ENCODE results near the gene DRG2. TPM values are rescaled to one million over a fixed set of nuclear protein-coding genes. Genes with fewer than 3 reads are reported as not detected.

DRG2 gene
- total RNA-seq, 1 experiment from 2014 or later: 42.0 TPM

GRCh38 chr17:18101828-18102227 lies 14.1 kb downstream of the DRG2 start:
- no peak overlapping the region for H3K4me3 ChIP-seq (ENCODE audit: low read depth in 2 of 2, low read length in 2 of 2)
- H3K27me3 ChIP-seq (ENCODE audit: control insufficient read depth, insufficient read depth, low read length): no peaks in the 10 kb centered on the region
- BruUV-seq (replicated peaks): no TSS peak
- no peak overlapping the region for H3K27ac ChIP-seq (ENCODE audit: low read length)
- H3K4me1 ChIP-seq (ENCODE audit: control insufficient read depth, insufficient read depth, low read length): no peaks in the 10 kb centered on the region
- TF ChIP-seq TCF7L2 (IDR thresholded peaks at IDR 0.05; ENCODE audit: low read depth, low read length) (no peak), SIN3A (IDR thresholded peaks at IDR 0.05; ENCODE audit: borderline replicate concordance, insufficient read depth, low read depth, low read length) (no peak), POLR2AphosphoS5 (IDR thresholded peaks at IDR 0.05; ENCODE audit: low read depth, low read length) (no peak), REST (IDR thresholded peaks at IDR 0.05; ENCODE audit: insufficient read depth in 1 of 2, low read depth in 2 of 2, low read length in 1 of 2) (no peak), CTCF (IDR thresholded peaks at IDR 0.05) (no peak)
- ATAC-seq (no peak), DNase-seq (ENCODE audit: low read depth, low spot score) (no peak)
- no peaks in the 10 kb centered on the region for H3K9me3 ChIP-seq (ENCODE audit: control insufficient read depth, insufficient read depth, low read depth, low read length)
- intact Hi-C loops (cut with micrococcal nuclease; ENCODE audit: unreplicated experiment): no loop called here
- ChIA-PET CTCF (no interaction called here), POLR2A (no interaction called here)
- in situ Hi-C loops (cut with HindIII; ENCODE audit: low pct_unique_long_range_greater_than_20kb, low sequenced_read_pairs): no loop called here
- H3K36me3 ChIP-seq (ENCODE audit: control insufficient read depth, insufficient read depth, low read length): no peaks in the 10 kb centered on the region

- no TSS peak for BruUV-seq (replicated peaks)
- Histone ChIP-seq H3K27me3 (ENCODE audit: control insufficient read depth, insufficient read depth, low read length) (no peaks in the 10 kb centered on the region), H3K4me3 (ENCODE audit: low read depth in 2 of 2, low read length in 2 of 2) (no peak overlapping the region), H3K4me1 (ENCODE audit: control insufficient read depth, insufficient read depth, low read length) (no peaks in the 10 kb centered on the region), H3K36me3 (ENCODE audit: control insufficient read depth, insufficient read depth, low read length) (no peaks in the 10 kb centered on the region), H3K9me3 (ENCODE audit: control insufficient read depth, insufficient read depth, low read depth, low read length) (no peaks in the 10 kb centered on the region), H3K27ac (ENCODE audit: low read length) (no peak overlapping the region)
- ChIA-PET POLR2A (no interaction called here), CTCF (interaction anchor here (0.6 kb wide), 1 partner anchor 37 kb away, joined by 10 read pairs; no protein-coding TSS in a partner anchor)
- ATAC-seq (no peak), DNase-seq (ENCODE audit: low read depth, low spot score) (no peak)
- in situ Hi-C loops (cut with HindIII; ENCODE audit: low pct_unique_long_range_greater_than_20kb, low sequenced_read_pairs) (no loop called here), intact Hi-C loops (cut with micrococcal nuclease; ENCODE audit: unreplicated experiment) (no loop called here)
- TF ChIP-seq POLR2AphosphoS5 (IDR thresholded peaks at IDR 0.05; ENCODE audit: low read depth, low read length) (no peak), SIN3A (IDR thresholded peaks at IDR 0.05; ENCODE audit: borderline replicate concordance, insufficient read depth, low read depth, low read length) (no peak), CTCF (IDR thresholded peaks at IDR 0.05) (no peak), TCF7L2 (IDR thresholded peaks at IDR 0.05; ENCODE audit: low read depth, low read length) (no peak), REST (IDR thresholded peaks at IDR 0.05; ENCODE audit: insufficient read depth in 1 of 2, low read depth in 2 of 2, low read length in 1 of 2) (no peak)
Measured at GRCh38 chr17:18102640-18103039, 14.9 kb downstream of the DRG2 start.

Data from Panc1 (cell line).